Measurements from ENCODE around the gene MARK4. TPM values are rescaled to one million over a fixed set of nuclear protein-coding genes. Genes with fewer than 3 reads are reported as not detected.

Gene MARK4
- total RNA-seq, 1 donor from 2014 or later: 10.8 TPM

- no peak for TF ChIP-seq CTCF (IDR thresholded peaks at IDR 0.05; ENCODE audit: insufficient read depth, low read length, severe bottlenecking)
- no peak for DNase-seq (ENCODE audit: low read depth)
- no peak overlapping the region for H3K4me3 ChIP-seq (ENCODE audit: low read depth, low read length)
- FAIRE-seq: no peak
- peaks cover 22% of the 10 kb centered on the region for H3K36me3 ChIP-seq (ENCODE audit: control insufficient read depth, insufficient read depth, low read length)
- H3K27me3 ChIP-seq (ENCODE audit: control insufficient read depth, insufficient read depth, low read length): no peaks in the 10 kb centered on the region
Observed at GRCh38 chr19:45352914-45353796, 102.1 kb downstream of the MARK4 start.

- FAIRE-seq (no peak), DNase-seq (ENCODE audit: low read depth) (no peak)
- TF ChIP-seq CTCF (IDR thresholded peaks at IDR 0.05; ENCODE audit: insufficient read depth, low read length, severe bottlenecking): no peak
- Histone ChIP-seq H3K27me3 (ENCODE audit: control insufficient read depth, insufficient read depth, low read length) (no peaks in the 10 kb centered on the region), H3K4me3 (ENCODE audit: low read depth, low read length) (no peak overlapping the region), H3K36me3 (ENCODE audit: control insufficient read depth, insufficient read depth, low read length) (peaks cover 16% of the 10 kb centered on the region)
Observed at GRCh38 chr19:45354241-45354842, 103.3 kb downstream of the MARK4 start.

Other genes with a start within 250 kb of the MARK4 start
- gene RELB, start 249.8 kb upstream of the MARK4 start, total RNA-seq: 2.1 and 3.7 TPM in 2 replicates
- gene CLASRP, start 212.2 kb upstream of the MARK4 start, total RNA-seq: 12.5 and 19.2 TPM in 2 replicates
- under 0.01 and 0.51 TPM in 2 replicates for gene ZNF296, start 174.8 kb upstream of the MARK4 start, total RNA-seq
- gene GEMIN7, start 172.0 kb upstream of the MARK4 start, total RNA-seq: 21.3 and 23.2 TPM in 2 replicates
- gene PPP1R37, start 158.1 kb upstream of the MARK4 start, total RNA-seq: 19.2 and 19.5 TPM in 2 replicates
- 0.53 and 1.0 TPM in 2 replicates for gene NKPD1, start 90.3 kb upstream of the MARK4 start, total RNA-seq
- gene TRAPPC6A, start 73.0 kb upstream of the MARK4 start, total RNA-seq: 11.4 and 24.5 TPM in 2 replicates
- gene BLOC1S3, start 72.5 kb upstream of the MARK4 start, total RNA-seq: 5.3 and 5.5 TPM in 2 replicates
- not detected in 2 replicates for gene EXOC3L2, start 5.9 kb upstream of the MARK4 start, total RNA-seq
- gene CKM, start 71.6 kb downstream of the MARK4 start, total RNA-seq: under 0.01 TPM in 1 of 2 replicates, not detected in the other
- gene KLC3, start 89.5 kb downstream of the MARK4 start, total RNA-seq: 83.5 and 99.5 TPM in 2 replicates
- gene ERCC2, start 119.3 kb downstream of the MARK4 start, total RNA-seq: 3.9 and 4.6 TPM in 2 replicates
- 16.6 and 31.2 TPM in 2 replicates for gene PPP1R13L, start 153.8 kb downstream of the MARK4 start, total RNA-seq
- gene POLR1G, start 155.4 kb downstream of the MARK4 start, total RNA-seq: 8.8 and 16.8 TPM in 2 replicates
- gene ERCC1, start 172.6 kb downstream of the MARK4 start, total RNA-seq: 65.0 and 78.5 TPM in 2 replicates
- gene FOSB, start 216.7 kb downstream of the MARK4 start, total RNA-seq: 3.6 and 4.2 TPM in 2 replicates
- 2.1 and 2.9 TPM in 2 replicates for gene RTN2, start 245.8 kb downstream of the MARK4 start, total RNA-seq
- gene PPM1N, start 247.2 kb downstream of the MARK4 start, total RNA-seq: 1.4 and 1.6 TPM in 2 replicates

Data from bronchial epithelial cell (primary cell).